Fibroblast of villous mesenchyme (primary cell): ENCODE results near the gene LAMA5. TPM values are rescaled to one million over a fixed set of nuclear protein-coding genes. Genes with fewer than 3 reads are reported as not detected.
A peak's percentile ranks its signal among the peaks of the same experiment; 100 is the strongest.

Experiments
- DNase-seq: peaks from one replicate; pipeline ENCODE4 v3.0.0-alpha.2; 2010; ENCODE audit warnings: low read depth
- H3K4me3 ChIP-seq: 2 replicates; pipeline ENCODE4 v1.5.1; 2011; ENCODE audit warnings: low read depth, mild to moderate bottlenecking, low read length
- CTCF ChIP-seq: IDR thresholded peaks from 2 replicates; pipeline ENCODE4 v1.5.1; 2012; ENCODE audit warnings: low read depth, mild to moderate bottlenecking, low read length; ENCODE audit not compliant: insufficient read depth
- total RNA-seq: library from RNA; depleted of rRNA; stranded (reverse); fragments of >200 nt; gene quantifications from 2 replicates; pipeline ENCODE4 v1.2.3, GENCODE V29; 2012

LAMA5 gene
- total RNA-seq, 1 donor: 55.3 TPM

GRCh38 chr20:62403331-62403730, 36.2 kb upstream of the LAMA5 start:
- TF ChIP-seq CTCF: no peak
- DNase-seq: no peak
- H3K4me3 ChIP-seq: no peak overlapping the region

- no peak overlapping the region for H3K4me3 ChIP-seq
- no peak for TF ChIP-seq CTCF
- DNase-seq: no peak
Measured at GRCh38 chr20:62402456-62403150, 35.5 kb upstream of the LAMA5 start.

- H3K4me3 ChIP-seq: no peak overlapping the region
- DNase-seq: no peak
- TF ChIP-seq CTCF: peak; percentile 32
Measured at GRCh38 chr20:62401331-62401779, 34.2 kb upstream of the LAMA5 start.

- DNase-seq: no peak
- H3K4me3 ChIP-seq: no peak overlapping the region
- TF ChIP-seq CTCF: no peak
Measured at GRCh38 chr20:62400541-62400940, 33.4 kb upstream of the LAMA5 start.

GRCh38 chr20:62400021-62400420, 32.9 kb upstream of the LAMA5 start:
- no peak overlapping the region for H3K4me3 ChIP-seq
- TF ChIP-seq CTCF: no peak

GRCh38 chr20:62398120-62398821, 31.2 kb upstream of the LAMA5 start:
- no peak for TF ChIP-seq CTCF
- H3K4me3 ChIP-seq: no peak overlapping the region
- DNase-seq: no peak

More at GRCh38 chr20:62400021-62400420, 32.9 kb upstream of the LAMA5 start:
- no peak for DNase-seq
